ENCODE data around the gene PRKG1. TPM values are rescaled to one million over a fixed set of nuclear protein-coding genes. Genes with fewer than 3 reads are reported as not detected.

The PRKG1 gene
- total and polyA plus RNA-seq, 2 of the 4 experiments (the other 2 are of a cell fraction) = 3.5 to 18.3 TPM

DNA sequence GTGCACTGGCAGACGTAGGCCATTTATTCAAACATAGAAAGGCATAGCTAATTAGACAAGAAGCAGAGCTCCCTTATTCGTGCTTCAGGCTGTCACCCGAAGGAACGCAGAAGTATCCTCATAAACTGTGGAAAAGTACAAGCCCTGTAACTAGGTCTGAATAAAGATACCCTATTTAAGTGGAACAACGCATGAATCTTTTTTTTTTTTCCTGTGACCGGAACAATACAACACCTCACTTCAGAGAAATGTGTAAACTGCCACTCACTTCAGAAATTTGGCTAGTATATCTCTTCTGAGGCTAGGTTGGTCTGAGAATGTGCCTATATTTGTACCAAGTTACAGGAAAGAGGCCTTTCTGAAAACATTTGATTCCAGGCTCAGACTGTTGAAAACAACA is 633.1 kb downstream of the PRKG1 start:
- Histone ChIP-seq H3K27me3 (ENCODE audit: control insufficient read depth, insufficient read depth, low read length) (no peaks in the 10 kb centered on the region), H4K5ac (ENCODE audit: low read depth, low read length) (no peak overlapping the region), H2BK20ac (ENCODE audit: low read depth, low read length) (no peak overlapping the region), H2BK120ac (ENCODE audit: low read depth, low read length) (no peak overlapping the region), H3K27ac (ENCODE audit: insufficient read depth, low read length) (no peak overlapping the region), H4K91ac (ENCODE audit: insufficient read depth, low read depth, low read length) (no peak overlapping the region), H2AK9ac (replicated peaks; ENCODE audit: low read depth, low read length, poor library complexity) (no peak overlapping the region), H3K9me1 (ENCODE audit: insufficient read depth, low read length) (no peaks in the 10 kb centered on the region), H3K23ac (ENCODE audit: low read depth, low read length) (no peak overlapping the region), H2BK5ac (ENCODE audit: low read depth, low read length, poor library complexity, severe bottlenecking) (no peak overlapping the region), H2AK5ac (ENCODE audit: low read depth, low read length) (no peak overlapping the region), H2AFZ (replicated peaks; ENCODE audit: low read length, poor library complexity) (no peak overlapping the region), H3K14ac (replicated peaks; ENCODE audit: low read depth, low read length) (no peak overlapping the region), H3K79me1 (ENCODE audit: low read depth in 1 of 2, low read length in 2 of 2) (0 out of 4 replicates have a peak, but pooled peaks cover 0 to 3% of the 10 kb centered on the region in 2 experiments), H3K56ac (ENCODE audit: extremely low read depth, insufficient read depth, low read length) (no peak overlapping the region), H4K8ac (ENCODE audit: low read depth in 2 of 2, low read length in 2 of 2) (no peak overlapping the region), H2BK15ac (ENCODE audit: low read depth, low read length) (no peak overlapping the region), H3K9me3 (ENCODE audit: control insufficient read depth, insufficient read depth, low read length) (no peaks in the 10 kb centered on the region), H3K4me1 (ENCODE audit: control insufficient read depth, insufficient read depth, low read length) (no peaks in the 10 kb centered on the region), H3K9ac (ENCODE audit: low read depth, low read length) (no peak overlapping the region), H3K4me2 (ENCODE audit: low read depth, low read length) (no peak overlapping the region), H3K18ac (ENCODE audit: low read depth, low read length) (no peak overlapping the region), H3K36me3 (ENCODE audit: control insufficient read depth, insufficient read depth, low read length) (no peaks in the 10 kb centered on the region), H3K4ac (ENCODE audit: low read depth, low read length) (no peak overlapping the region), H4K20me1 (ENCODE audit: insufficient read depth, low read length) (no peaks in the 10 kb centered on the region), H3K4me3 (ENCODE audit: insufficient read depth, low read depth, low read length) (no peak overlapping the region)
- ATAC-seq (ENCODE audit: low read depth) (no peak), DNase-seq (no peak)
- in situ Hi-C loops (cut with MboI; ENCODE audit: low sequenced_read_pairs) (no loop called here), dilution Hi-C loops (cut with HindIII; ENCODE audit: low sequenced_read_pairs, unreplicated experiment) (no loop called here), intact Hi-C loops (cut with micrococcal nuclease) (no loop called here)
- WGBS, 2 experiments (ENCODE audit: extremely low coverage in 2 of 2, insufficient read length in 1 of 2) = no CpG with 5 or more reads among the region's 6 CpGs
- TF ChIP-seq MAZ (IDR thresholded peaks at IDR 0.05; ENCODE audit: borderline replicate concordance, low read depth, low read length) (no peak), BHLHE40 (IDR thresholded peaks at IDR 0.05; ENCODE audit: low read depth, low read length) (no peak), SMC3 (IDR thresholded peaks at IDR 0.05; ENCODE audit: low read depth, low read length) (no peak), NFE2L2 (IDR thresholded peaks at IDR 0.05; ENCODE audit: low read depth, low read length) (no peak), MAFK (IDR thresholded peaks at IDR 0.05; ENCODE audit: low read depth, low read length) (no peak), CHD1 (IDR thresholded peaks at IDR 0.05; ENCODE audit: low read depth, low read length) (no peak), MXI1 (IDR thresholded peaks at IDR 0.05; ENCODE audit: borderline replicate concordance, low read depth, low read length) (no peak), POLR2A (IDR thresholded peaks at IDR 0.05; ENCODE audit: low read depth, low read length) (no peak), RCOR1 (IDR thresholded peaks at IDR 0.05; ENCODE audit: insufficient replicate concordance, low read length) (no peak), FOS (IDR thresholded peaks at IDR 0.05; ENCODE audit: low read depth, low read length) (no peak), CEBPB (IDR thresholded peaks at IDR 0.05; ENCODE audit: low read depth, low read length) (no peak), RFX5 (IDR thresholded peaks at IDR 0.05; ENCODE audit: low read depth, low read length) (no peak), RAD21 (IDR thresholded peaks at IDR 0.05; ENCODE audit: low read length) (no peak)
- TF ChIP-seq, protein P1, sequence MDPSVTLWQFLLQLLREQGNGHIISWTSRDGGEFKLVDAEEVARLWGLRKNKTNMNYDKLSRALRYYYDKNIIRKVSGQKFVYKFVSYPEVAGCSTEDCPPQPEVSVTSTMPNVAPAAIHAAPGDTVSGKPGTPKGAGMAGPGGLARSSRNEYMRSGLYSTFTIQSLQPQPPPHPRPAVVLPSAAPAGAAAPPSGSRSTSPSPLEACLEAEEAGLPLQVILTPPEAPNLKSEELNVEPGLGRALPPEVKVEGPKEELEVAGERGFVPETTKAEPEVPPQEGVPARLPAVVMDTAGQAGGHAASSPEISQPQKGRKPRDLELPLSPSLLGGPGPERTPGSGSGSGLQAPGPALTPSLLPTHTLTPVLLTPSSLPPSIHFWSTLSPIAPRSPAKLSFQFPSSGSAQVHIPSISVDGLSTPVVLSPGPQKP (IDR thresholded peaks at IDR 0.05; ENCODE audit: borderline replicate concordance, low read depth, low read length) = no peak
- TF ChIP-seq, protein P2, sequence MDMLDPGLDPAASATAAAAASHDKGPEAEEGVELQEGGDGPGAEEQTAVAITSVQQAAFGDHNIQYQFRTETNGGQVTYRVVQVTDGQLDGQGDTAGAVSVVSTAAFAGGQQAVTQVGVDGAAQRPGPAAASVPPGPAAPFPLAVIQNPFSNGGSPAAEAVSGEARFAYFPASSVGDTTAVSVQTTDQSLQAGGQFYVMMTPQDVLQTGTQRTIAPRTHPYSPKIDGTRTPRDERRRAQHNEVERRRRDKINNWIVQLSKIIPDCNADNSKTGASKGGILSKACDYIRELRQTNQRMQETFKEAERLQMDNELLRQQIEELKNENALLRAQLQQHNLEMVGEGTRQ (IDR thresholded peaks at IDR 0.05; ENCODE audit: low read depth, low read length) = no peak
- TF ChIP-seq, protein P3, sequence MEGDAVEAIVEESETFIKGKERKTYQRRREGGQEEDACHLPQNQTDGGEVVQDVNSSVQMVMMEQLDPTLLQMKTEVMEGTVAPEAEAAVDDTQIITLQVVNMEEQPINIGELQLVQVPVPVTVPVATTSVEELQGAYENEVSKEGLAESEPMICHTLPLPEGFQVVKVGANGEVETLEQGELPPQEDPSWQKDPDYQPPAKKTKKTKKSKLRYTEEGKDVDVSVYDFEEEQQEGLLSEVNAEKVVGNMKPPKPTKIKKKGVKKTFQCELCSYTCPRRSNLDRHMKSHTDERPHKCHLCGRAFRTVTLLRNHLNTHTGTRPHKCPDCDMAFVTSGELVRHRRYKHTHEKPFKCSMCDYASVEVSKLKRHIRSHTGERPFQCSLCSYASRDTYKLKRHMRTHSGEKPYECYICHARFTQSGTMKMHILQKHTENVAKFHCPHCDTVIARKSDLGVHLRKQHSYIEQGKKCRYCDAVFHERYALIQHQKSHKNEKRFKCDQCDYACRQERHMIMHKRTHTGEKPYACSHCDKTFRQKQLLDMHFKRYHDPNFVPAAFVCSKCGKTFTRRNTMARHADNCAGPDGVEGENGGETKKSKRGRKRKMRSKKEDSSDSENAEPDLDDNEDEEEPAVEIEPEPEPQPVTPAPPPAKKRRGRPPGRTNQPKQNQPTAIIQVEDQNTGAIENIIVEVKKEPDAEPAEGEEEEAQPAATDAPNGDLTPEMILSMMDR (conservative IDR thresholded peaks at IDR 0.05; ENCODE audit: low read depth, low read length) = no peak
- POLR2A ChIA-PET (ENCODE audit: unreplicated experiment) = no interaction called here
- no TSS peak for BruUV-seq (replicated peaks)
- CTCF ChIA-PET = no interaction called here
